Stimulated activated naive CD8-positive, alpha-beta T cell treated with anti-CD3 and anti-CD28 coated beads, Interleukin-15, Interleukin-2, amounts not matched to agents 100 U/mL and 50 U/mL, for 24 hours (primary cell): ENCODE measurements around the gene APEH.
A peak's percentile ranks its signal among the peaks of the same experiment; 100 is the strongest.

Experiments
- ATAC-seq: fragments of 150-1000 bp; cut with Tn5 transposase; one replicate; pipeline ENCODE4 v1.10.0; 2021
- DNase-seq: peaks from one replicate; pipeline ENCODE4 v3.0.0; 2021

Gene APEH

DNA sequence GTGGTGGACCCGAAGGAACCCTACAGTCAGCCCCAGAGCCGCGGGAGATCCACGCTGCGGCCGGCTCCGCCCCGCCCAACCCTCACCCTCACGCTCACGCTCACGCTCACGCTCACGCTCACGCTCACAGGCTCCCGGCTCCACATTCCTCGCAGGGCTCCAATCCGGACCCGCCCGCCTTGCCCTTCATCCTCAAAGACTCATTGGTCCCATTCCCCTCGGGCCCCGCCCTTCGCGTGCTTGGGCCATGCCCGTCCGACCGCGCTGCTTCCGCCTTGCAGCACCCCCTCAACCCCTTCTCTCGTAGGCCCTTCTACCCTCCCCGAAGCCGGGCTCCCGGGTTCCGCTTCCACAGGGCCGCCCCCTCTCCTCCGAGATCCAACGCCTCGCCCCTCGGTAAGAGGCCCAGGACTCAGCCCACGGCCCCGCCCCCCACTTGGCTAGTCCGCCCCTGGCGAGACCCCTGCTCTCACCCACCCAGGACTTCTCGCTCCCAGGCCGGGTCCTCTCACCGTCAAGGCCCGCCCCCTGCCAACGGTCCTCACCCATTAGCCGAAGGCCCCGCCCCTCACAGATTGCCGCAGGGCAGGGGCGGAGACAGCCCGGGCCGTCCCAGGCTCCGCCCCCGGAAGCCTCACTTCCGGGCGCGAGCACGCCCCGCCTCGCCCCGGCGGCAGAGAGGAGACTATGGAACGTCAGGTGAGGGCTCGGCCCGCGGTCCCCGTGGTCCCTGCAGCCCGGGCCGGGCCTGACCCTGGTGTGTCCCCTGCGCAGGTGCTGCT is at the start of gene APEH:
APEH (plus strand) TSS at position 637 of the 782 bp plus-strand sequence; CDS start at position 688, 51 bp downstream.
- peak; percentile 98 for DNase-seq
- ATAC-seq, result peak; percentile 91

DNA sequence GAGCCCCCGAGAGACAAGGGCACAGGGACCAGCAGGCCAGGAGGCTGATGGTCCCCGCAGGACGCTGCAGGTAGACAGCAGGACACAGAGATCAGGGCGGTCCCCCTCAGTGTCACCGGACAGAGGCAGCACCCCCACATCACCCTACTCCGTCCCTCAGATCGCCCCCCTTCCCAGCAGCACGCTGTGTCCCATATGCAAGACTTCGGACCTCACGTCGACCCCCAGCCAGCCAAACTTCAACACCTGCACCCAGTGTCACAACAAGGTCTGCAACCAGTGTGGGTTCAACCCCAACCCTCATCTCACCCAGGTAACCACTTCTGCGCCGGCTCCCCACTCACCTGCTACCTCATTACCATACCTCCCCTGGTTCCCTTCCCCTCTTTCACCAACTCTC is 49.1 kb upstream of the APEH start:
- ATAC-seq (no peak), DNase-seq (no peak)

DNA sequence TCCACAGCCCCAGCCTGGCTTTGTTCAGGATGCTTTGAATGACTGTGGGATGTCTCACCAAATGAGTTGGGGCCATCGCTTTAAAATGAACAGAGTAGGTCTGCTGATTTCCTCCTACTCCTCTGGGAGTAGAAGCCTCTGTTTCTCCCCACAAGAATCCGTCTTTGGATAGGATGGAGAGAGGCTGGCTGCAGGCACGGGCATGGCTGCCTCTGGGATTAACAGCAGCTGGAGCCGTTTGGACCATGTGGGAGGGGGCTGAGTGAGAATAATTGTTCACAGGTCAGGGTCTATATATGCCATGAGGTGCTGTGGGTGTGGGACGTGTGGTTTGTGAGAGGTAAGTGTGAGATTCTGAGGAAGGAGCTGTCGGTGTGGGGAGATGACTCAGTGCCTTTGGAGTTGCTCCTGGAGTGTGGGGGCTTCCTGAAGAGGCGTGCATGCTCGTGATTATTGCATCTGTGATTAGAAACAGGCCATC is 48.0 kb upstream of the APEH start:
- ATAC-seq (peak; percentile 72), DNase-seq (no peak)

DNA sequence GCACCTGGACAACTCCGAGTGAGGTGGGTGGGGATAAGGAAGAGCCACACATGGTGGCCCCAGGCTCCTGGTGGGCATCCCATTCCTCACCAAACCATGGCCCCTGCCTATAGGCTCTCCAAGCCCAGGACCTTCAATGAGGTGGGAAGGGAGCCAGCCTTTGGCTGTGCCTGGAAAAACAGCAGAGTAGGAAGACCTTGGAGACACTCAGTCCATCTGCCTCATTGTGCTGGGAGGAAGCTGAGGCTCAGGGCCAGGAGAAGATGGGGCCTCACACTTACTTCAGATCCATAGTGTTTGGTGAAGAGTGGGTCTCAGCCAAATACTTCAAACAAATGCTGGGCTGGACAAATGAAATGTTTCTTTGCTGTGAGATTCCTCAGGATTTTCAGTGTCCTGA is 47.4 kb upstream of the APEH start:
- DNase-seq, result no peak

DNA sequence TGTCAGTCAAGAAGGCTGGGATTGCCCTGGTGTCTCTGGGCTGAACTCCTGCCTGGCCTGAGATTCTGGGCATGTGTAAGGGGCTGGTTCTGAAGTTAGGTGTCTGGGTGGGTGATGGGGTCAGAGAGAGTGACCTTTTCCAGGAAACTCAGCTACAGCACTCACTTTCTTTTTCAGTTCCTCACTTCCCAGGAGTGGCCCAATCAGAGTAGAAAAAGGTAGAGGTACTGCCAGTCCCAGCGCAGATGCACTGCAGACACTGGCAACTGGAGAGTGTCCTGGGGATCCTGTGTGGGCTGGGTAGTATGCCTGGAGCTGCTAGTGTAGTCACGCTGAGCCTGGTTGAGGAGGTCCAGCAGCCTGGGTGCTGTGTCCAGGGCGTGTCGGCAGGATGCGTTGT is 46.5 kb upstream of the APEH start:
- ATAC-seq (no peak), DNase-seq (no peak)

More for the DNA sequence above, 47.4 kb upstream of the APEH start:
- no peak for ATAC-seq

DNA sequence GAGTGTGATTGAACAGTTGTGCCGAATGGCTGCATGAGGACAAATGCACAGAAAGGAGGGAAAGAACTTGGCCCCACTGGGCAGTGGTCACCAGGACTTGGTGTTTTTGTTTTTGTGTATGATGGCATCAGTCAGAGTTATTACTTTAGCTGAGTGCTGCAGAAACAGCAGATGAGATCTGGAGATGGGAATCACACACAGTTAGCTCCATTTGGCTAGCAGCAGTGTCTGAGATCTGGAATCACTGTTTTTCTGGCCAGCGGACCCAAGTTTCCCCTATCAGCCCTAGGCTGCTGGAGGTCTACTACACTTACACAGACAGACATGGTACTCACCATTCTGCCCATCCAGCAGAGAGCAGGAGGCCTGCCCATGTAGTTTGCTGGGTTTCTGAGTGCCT is 45.9 kb upstream of the APEH start:
- DNase-seq (no peak), ATAC-seq (no peak)

DNA sequence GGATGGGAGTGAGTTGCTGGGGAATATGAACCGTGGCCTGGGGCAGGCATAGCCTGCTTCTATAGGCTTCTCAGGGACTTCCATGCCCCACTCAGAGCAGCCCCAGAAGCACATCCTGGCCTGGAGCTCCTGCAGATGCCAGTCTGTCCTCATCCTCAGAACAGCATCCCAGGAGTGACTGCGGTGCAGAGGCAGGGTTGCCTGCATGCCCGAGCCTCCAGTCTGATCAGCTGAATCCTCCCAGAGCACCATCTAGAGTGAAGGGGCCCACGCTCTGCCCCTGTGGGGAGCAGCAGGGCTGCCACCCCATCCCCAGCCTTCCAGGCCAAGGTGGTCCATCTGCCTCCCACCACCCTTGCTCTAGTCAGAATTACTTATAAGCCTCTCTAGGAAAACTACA is 44.7 kb upstream of the APEH start:
- DNase-seq, result no peak
- no peak for ATAC-seq

DNA sequence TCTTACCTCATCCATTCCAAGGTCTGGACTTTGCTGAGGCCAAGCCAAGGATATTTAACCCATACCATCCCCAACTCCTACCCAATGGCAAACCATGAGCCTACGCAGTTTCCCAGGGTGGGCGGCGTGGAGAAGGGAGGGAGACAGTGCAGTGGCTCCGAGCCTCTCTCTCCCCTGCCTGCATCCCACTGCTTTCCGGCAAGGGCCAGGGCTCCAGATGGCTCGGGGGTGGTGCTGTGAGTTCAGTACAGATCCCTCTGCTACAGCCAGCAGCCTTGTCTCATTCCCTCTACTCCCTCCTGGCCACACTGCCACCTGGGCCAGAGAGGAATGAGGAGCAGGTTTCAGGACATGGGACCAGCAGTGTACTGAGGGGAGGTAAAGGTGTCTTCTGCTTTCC is 44.3 kb upstream of the APEH start:
- no peak for ATAC-seq
- no peak for DNase-seq

DNA sequence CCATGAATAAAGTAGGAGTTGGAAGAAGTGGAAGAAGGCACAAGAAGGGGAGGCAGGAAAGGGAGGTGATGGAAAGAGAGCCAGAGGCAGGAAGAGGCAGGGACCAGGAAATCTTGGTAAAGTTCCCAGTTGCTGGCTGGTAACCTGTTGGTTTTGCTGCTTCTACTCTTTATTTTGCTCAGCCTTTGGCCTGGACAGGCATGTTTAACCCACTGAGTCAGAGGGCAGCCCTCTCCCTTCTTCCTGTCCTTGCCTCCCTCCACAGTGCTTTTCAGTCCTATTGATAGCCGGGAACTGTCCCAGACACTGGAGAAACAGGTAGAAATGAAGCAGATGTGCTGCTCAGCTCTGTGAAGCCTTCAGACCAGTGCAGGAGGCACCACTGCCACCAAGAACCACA is 43.4 kb upstream of the APEH start:
- no peak for ATAC-seq
- no peak for DNase-seq

DNA sequence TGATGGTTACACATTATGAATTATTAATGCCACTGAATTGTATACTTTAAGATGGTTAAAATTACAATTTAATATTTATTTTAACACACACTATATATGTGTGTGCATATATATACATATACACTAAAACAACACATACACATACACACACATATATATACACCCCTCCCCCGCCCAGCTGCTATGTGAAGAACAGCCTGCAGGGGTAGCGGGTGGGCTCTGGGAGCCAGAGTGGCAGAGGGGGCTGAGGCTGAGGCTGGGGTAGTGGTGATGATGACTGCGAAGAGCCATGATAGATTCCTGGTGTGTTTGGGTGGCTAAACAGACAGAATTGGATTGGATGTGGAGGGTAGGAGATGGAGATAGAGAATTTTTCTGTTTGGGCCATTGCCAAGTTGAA is 39.4 kb upstream of the APEH start:
- DNase-seq (no peak), ATAC-seq (no peak)

DNA sequence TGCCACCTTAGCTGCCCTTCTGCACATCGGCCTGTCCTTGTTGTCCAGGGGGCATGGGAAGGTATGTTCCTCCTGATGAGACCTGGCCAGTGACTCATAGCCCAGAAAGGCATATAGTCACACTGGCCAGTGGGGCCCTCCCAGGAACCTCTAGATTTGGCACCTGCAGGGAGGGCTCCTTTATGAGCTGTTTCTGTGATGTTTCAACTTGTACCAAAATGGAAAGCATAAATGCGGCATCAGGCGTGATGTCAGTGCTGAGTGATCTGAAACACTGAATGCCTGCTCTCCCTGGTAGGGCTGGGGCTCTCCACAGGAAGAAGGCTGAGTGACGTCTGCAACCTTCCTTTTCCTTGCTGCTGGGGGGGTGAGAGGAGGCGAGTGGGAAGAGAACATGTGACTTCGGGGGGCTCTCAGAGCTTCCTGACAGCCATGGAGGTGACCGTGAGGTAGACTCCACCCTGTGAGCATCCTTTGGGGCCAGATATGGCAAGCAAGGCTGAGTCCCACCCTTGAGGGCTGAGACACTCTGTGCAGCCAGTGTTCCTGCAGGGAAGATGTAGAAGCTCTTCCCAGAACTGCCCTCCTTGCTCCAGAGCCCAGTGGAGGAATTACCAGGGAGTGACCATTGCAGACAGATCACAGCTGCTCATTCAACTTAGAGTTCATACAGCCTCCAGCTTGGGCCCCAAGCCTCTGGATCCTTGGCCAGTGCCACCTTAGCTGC is 37.1 kb upstream of the APEH start:
- ATAC-seq (no peak), DNase-seq (no peak)

DNA sequence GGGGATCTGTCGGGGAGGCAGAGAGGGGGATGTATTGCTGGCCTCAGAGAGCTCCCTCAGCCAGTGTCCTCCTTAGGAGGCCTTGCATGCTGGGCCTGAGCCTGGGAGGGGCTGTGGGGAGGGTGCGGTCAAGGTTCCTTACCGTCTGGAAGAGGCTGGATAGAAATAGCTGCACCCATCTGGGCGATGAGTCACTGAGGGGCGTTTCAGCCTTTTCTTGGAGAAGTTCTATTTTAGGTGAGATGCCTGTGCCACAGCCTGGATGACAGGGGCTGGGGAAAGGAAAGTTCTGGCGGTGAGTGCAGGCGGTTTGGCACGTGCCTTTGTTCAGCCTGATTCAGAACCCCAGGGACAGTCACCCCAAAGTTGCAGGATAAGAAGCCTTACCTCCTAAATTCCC is 35.7 kb upstream of the APEH start:
- no peak for ATAC-seq
- DNase-seq, result no peak

DNA sequence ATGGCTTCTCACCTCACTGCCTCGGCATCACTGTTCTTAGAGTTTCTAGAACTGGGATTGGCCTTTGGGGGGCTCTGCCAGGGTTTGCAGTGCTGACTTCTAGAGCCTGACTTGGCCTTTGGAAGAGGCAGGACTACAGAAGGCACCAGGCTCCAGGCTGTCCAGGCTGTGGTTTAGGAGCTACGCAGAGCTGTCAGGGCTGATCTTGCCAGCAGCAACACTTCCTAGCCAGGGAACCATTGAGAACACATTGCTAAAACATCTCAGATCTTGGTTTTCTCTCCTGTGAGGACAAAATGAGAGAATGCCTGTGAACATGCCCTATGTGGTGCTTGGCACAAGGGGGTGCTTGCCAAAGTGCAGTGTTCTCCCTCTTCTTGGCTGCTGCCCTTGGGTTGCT is 34.6 kb upstream of the APEH start:
- DNase-seq, result no peak
- no peak for ATAC-seq

DNA sequence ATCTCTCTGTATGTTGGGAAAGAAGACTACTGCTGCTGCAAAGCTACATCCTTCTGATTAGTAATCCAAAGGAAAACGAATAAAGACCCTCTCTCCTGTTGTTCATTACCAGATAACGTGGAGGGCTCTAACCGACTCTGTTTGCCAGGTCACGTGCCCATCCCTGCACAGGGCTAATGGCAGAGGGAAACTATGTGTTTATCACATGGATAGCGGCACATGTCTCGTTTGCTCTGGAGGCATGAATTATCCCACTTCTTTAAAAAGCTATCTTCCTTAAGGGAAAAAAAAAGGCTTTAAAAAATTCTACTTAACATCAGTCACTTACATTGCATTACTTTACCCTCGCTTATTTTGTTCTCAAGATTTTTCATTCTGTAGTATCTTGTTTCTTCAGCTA is 32.9 kb upstream of the APEH start:
- no peak for DNase-seq
- no peak for ATAC-seq

DNA sequence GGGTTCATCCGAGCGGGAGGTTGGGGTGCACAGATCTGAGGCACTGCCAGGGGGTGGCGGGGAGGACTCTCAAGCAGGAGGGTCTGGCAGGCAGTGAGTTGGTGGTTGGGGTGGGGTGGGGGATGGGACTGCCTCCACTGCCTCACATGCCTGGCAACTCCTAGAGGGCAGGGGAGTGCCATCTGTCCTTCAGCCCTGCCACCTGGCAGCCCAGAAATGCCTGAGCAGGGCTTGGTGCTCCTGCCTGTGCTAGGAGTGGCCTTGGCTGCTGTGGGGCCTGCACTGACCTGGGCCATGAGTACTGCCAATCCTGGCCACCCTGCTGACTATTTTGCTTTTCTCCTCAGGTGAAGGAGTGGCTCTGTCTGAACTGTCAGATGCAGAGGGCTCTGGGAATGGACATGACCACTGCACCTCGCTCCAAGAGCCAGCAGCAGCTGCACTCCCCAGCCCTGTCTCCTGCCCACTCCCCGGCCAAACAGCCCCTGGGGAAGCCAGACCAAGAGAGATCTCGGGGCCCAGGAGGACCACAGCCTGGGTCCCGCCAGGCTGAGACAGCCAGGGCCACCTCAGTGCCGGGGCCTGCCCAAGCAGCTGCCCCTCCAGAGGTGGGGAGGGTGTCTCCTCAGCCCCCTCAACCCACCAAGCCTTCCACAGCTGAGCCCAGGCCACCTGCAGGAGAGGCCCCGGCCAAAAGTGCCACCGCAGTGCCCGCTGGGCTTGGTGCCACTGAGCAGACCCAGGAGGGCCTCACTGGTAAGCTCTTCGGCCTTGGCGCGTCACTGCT is 32.0 kb upstream of the APEH start:
- DNase-seq (no peak), ATAC-seq (no peak)

DNA sequence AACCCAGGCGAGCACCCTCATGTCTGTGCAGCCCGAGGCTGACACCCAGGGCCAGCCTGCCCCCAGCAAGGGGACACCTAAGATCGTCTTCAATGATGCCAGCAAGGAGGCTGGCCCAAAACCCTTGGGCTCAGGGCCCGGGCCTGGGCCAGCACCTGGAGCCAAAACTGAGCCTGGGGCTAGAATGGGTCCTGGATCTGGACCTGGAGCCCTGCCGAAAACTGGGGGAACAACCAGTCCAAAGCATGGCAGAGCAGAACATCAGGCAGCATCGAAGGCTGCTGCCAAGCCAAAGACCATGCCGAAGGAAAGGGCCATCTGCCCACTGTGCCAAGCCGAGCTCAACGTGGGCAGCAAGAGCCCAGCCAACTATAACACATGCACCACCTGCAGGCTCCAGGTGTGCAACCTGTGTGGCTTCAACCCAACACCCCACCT is 31.4 kb upstream of the APEH start:
- no peak for DNase-seq

DNA sequence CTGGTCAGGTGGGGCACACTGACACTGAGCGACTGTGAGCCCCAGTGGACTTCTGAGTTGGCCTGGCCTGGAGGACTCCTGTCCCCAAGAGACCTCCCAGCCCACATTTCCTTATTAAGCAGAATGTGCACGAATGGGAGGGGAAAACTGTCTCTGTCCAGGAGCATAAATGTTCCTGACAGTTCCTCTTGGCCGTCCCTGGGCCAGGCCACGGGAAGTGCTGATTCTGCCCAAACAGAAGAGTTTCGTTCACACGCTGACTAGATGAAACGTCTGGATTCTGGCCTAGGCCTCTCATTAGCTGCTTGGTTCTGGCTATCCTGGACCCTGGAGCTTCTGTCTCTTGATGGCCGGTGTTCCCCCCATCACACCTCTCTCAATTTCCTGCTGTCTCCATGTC is 29.5 kb upstream of the APEH start:
- ATAC-seq, result no peak
- DNase-seq, result no peak

More for the DNA sequence above, 31.4 kb upstream of the APEH start:
- no peak for ATAC-seq

DNA sequence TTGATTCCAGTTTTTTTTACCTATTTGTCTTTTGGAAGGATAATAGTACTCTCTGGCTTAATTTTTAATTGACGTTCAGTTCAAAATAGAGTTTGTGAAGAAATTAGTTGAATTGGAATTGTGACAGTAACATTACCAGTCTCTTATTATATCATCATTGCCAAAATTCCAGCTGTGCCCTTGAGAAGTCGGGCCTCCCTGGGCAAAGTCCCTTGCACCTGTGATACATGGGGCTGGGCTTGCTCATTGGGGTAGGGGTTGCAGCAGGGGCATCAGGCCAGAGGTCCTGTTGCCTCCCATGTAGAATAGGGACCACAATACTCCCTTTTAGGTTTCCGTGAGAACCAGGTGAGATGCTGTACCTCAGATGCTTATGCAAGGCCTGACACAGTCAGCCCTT is 27.9 kb upstream of the APEH start:
- no peak for ATAC-seq
- no peak for DNase-seq

DNA sequence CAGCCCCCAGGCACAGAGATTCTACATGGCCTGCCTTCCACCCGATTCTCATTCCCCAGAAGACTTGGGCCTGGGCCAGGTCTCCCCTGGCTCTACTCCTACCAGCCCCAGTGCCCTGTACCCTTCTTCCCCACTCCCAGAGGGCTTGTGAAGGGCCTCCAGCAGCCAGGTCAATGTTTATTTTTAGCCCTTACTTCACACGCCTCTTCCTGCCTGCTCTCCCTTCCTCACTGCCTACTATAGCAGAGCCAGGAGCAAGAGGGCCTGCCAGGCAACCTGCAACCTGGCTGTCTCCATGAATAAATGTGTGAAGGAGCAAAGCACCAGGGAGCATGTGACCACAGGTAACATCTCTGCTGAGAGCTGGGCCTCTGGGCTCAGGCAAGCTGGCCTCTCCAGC is 26.4 kb upstream of the APEH start:
- ATAC-seq (no peak), DNase-seq (no peak)

DNA sequence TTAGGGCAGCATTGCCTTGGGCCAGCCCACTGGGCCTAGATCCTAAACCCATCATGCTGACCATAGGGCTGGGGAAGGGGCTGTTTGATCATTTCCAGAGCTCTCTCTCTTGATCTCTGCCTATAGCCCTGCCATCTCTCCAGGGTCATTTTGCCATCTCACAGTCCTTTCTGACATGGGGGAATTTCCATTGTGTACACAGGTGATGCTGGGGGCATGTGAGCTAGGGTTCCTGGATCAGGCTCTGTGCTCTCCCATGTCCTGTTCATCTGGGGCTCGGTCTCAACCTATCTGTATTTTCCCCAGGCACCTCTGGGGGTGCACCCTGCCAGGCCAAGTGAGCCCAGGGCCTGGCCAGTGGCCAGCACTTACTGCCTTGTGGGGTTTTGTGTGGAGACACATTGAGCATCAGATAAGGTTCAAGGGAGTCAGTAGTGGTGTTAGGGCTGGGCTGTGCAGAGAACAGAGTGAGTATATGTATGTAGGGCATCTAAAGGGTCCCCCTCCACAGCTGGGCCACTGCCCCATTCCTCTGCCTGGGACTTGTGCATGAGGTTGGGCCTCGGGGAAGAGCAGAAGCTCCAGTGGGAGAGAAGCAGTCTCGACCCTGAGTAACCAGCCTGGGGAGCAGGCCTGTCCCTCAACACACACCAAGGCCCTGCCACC is 25.7 kb upstream of the APEH start:
- no peak for DNase-seq
- no peak for ATAC-seq

DNA sequence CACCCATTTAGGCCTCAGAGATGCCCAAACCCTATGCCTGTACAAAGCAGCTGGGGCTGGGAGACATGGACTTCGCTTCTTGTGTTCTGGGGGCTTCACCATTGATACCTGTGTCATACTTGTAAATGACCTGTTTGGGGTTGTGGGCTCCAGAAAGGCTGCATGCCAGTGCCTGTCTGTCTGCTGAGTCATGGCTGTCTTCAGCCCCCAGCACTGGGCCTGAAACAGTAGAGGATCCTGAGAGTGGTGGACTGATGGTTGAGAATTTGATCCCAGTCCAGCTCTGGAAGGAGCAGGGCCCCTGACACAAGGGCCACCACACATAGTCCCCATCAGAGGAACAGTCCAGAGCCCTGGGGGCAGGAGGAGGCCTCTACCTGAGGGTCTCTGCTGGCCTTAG is 24.6 kb upstream of the APEH start:
- no peak for ATAC-seq
- DNase-seq, result no peak

DNA sequence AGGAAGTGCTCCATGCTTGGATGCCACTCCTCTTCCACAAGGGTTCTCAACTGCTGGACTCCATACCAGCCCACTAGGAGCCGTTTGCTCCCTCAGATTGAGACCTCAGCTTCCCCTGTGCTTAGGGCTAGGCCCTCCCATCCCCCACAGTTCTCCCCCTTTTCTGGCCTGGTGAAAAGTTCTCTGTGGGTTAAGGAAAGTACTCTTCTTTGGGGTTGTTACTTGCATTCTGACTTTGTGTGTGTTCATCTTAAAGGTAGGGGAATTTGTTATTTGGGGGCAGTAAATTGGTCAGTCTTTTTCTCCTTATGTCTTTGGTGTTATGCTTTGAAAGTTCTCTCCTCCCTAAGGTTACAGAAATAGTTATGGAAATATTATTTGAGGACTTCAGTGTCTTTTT is 24.0 kb upstream of the APEH start:
- no peak for ATAC-seq
- no peak for DNase-seq
